ENCODE measurements around the gene BRPF3.

BRPF3 gene

GRCh38 chr6:36196113-36196879, at the start of gene BRPF3:
TSS of gene BRPF3 (plus strand) at chr6:36196744. CDS start at chr6:36200323, 3,579 bp downstream.
- DNase-seq (ENCODE audit: low read depth): peak; percentile 68

- DNase-seq (ENCODE audit: low read depth): no peak
Observed at GRCh38 chr6:36147294-36147693, 49.2 kb upstream of the BRPF3 start.

DNA sequence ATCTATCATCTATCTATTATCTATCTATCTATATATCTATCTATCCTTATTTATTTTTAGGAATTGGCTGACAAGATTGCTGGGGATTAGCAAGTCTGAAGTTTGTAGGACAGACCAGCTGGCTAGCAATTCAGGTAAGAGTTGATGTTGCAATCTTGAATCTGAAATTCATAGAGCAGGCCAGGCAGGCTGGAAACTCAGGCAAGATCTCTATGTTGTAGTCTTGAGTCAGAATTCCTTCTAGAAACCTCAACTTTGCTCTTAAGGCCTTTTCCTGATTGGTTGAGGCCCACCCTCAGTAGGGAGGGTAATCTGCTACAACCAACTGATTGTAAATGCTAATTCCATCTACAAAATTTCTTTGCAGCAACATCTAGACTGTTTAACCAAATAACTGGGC, 47.1 kb upstream of the BRPF3 start:
- DNase-seq (ENCODE audit: low read depth): no peak

DNA sequence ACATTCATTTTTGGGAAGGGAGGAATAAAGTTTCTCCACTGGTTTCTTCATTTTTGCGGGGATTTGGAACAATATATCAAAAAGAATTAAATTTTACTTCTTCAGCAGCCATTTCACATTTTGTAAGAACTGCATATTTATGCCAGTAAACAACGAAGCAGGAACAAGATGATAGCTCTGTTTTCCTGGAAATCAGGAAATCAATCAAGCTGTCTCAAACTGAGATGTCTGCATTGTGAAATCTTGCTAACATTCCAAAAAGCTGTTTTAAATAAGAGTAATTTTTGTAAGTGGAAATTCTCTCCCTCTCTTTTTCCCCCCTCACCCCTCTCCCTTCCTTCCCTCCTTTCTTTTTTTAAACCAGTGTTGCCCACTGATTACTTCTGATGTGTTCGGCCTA, 46.3 kb upstream of the BRPF3 start:
- no peak for DNase-seq (ENCODE audit: low read depth)

- DNase-seq (ENCODE audit: low read depth): no peak
Observed at GRCh38 chr6:36154286-36154685, 42.3 kb upstream of the BRPF3 start.

- no peak for DNase-seq (ENCODE audit: low read depth)
Observed at GRCh38 chr6:36155662-36156061, 40.9 kb upstream of the BRPF3 start.

DNA sequence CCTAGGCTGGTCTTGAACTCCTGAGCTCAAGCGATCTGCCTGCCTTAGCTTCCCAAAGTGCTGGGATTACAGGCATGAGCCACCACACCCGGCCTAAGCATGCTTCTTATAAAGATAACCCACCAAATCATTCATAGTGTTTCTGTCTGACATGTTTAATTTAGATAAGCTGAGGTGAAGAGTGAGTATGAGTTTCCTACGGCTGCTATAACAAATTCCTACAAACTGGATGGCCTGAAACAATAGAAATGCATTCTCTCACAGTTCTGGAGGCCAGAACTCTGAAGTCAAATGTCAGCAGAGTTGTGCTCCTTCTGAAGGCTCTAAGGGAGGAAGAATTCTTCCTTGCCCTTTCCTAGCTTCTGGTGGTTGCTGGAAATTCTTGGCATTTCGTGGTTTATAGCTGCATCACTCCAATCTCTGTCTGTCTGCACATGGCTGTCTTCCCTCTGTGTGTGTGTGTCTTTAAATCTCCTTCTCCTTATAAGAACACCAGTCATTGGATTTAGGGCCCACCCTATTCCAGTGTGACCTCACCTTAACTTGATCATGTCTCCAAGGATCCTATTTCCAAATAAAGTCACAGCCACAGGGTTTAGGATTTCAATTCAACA, 36.3 kb upstream of the BRPF3 start:
- DNase-seq (ENCODE audit: low read depth): no peak

GRCh38 chr6:36169023-36170007, 27.2 kb upstream of the BRPF3 start:
- no peak for DNase-seq (ENCODE audit: low read depth)

DNA sequence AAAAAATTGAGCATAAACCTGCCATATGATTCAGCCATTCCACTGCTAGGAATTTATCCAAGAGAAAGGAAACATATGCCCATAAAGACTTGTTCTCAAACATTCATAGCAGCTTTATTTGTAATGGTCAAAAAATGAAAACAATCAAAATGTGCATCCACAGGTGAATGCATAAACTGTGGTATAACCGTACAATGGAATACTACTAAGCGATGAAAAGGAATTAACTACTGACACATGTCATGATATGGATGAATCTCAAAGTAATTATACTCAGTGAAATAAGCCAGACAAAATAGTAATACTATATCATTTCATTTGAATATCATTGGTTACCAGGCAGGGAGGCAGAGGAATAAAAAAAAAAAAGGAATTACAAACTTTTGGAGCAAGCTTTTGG, 25.8 kb upstream of the BRPF3 start:
- DNase-seq (ENCODE audit: low read depth): no peak

GRCh38 chr6:36171573-36171972, 25.0 kb upstream of the BRPF3 start:
- DNase-seq (ENCODE audit: low read depth): no peak

DNA sequence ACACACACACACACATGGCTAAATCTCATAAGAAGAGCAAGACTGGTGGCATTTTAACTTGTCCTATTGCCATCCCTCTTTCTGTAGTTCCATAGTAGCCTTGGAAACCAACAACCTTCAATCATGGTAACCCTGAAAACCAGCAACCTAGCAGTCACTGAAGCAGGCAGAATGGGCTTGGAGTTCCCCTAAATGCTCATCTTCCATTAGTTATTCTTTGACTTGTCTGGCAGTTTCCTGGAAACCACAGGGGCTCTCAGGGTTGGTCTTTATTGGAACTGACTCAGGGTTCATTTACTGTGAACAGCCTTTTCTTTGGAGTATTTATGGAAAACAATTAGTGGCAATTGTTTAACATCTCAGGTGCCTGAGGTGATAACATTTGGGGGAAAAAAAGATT, 19.4 kb upstream of the BRPF3 start:
- DNase-seq (ENCODE audit: low read depth): no peak

DNA sequence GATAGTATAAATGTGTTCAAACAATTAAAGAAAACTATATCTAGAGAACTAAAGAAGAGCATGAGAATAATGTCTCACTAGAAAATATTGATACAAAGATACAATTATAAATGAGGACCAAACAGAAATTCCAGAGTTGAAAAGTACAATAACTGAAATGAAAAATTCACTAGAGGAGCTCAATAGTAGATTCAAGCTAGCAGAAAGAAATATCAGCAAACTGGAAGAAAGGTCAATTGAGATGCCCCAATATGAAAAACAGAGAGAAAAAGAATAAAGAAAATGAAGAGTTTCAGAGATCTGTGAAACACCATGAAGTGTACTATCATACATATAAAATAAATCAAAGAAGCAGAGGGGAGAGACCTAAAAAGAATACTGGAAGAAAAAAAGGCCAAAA, 18.0 kb upstream of the BRPF3 start:
- DNase-seq (ENCODE audit: low read depth): no peak

DNA sequence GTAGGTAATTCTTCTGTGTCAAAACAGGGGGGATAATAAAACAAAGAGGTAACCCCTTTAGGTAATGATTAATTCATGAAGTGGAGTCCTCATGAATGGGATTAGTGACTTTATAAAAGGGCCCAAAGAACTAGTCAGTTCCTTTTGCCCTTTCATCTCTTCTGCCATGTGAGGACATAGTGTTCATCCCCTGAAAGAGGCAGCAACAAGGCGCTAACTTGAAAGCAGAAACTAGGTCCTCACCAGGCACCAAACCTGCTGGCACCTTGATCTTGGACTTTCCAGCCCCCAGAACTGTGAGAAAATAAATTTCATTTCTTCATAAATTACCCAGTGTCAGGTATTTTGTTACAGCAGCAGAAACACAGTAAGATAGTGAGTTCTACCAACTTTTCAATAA, 16.4 kb upstream of the BRPF3 start:
- DNase-seq (ENCODE audit: low read depth): no peak

GRCh38 chr6:36184311-36184710, 12.2 kb upstream of the BRPF3 start:
- no peak for DNase-seq (ENCODE audit: low read depth)

- DNase-seq (ENCODE audit: low read depth): no peak
Observed at GRCh38 chr6:36186199-36186598, 10.3 kb upstream of the BRPF3 start.

DNA sequence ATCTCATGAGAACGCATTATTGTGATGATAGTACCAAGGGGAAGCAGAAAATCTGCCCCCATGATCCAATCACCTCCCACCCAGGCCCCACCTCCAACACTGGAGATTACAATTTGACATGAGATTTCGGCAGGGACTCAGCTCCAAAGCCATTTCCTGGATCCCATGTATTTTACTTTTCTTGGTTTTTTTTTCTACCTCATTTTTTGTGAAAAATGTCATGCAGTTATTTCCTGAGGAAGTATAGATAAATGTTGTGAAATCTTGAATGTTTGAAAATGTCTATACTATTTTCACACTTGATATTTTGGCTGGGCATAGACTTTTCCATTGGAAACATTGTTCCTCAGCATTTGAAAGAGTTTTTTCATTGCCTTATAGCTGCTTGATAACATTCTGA, 9.1 kb upstream of the BRPF3 start:
- no peak for DNase-seq (ENCODE audit: low read depth)

GRCh38 chr6:36195471-36196112, 952 bp upstream of the BRPF3 start:
- DNase-seq (ENCODE audit: low read depth): peak; percentile 23

GRCh38 chr6:36196880-36197548, 470 bp downstream of the BRPF3 start:
- DNase-seq (ENCODE audit: low read depth): peak; percentile 100

GRCh38 chr6:36197739-36198221, 1.2 kb downstream of the BRPF3 start:
- DNase-seq (ENCODE audit: low read depth): no peak

GRCh38 chr6:36198986-36199385, 2.4 kb downstream of the BRPF3 start:
- no peak for DNase-seq (ENCODE audit: low read depth)

DNA sequence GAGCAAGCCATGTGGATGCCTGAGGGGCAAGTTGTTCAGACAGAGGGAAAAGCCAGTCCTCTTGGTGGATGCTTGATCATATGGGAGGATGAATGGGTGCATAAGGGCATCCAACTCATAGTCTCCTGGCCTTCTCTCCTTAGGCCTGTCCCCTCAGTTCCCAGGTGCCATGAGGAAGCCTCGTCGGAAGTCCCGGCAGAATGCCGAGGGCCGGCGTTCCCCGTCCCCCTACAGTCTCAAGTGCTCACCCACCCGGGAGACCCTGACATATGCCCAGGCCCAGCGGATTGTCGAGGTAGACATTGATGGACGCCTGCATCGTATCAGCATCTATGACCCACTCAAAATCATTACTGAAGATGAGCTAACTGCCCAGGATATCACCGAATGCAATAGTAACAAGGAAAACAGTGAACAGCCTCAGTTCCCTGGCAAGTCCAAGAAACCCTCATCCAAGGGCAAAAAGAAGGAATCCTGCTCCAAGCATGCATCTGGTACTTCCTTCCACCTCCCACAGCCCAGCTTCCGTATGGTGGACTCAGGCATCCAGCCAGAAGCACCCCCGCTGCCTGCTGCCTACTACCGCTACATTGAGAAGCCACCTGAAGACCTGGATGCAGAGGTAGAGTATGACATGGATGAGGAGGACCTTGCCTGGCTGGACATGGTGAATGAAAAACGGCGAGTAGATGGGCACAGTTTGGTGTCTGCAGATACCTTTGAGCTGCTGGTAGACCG, 3.8 kb downstream of the BRPF3 start:
- no peak for DNase-seq (ENCODE audit: low read depth)

Measured in activated T-cell treated with anti-CD3 and anti-CD28 coated beads for 1 hour (primary cell).